ENCODE data around the gene GMPPA.
A peak's percentile ranks its signal among the peaks of the same experiment; 100 is the strongest.

GMPPA gene

GRCh38 chr2:219540784-219541504 lies 42.3 kb downstream of the GMPPA start:
- no peak for DNase-seq (ENCODE audit: low read depth)

- DNase-seq (ENCODE audit: low read depth) = peak; percentile 70
Observed at GRCh38 chr2:219541611-219542180, 43.0 kb downstream of the GMPPA start.

DNA sequence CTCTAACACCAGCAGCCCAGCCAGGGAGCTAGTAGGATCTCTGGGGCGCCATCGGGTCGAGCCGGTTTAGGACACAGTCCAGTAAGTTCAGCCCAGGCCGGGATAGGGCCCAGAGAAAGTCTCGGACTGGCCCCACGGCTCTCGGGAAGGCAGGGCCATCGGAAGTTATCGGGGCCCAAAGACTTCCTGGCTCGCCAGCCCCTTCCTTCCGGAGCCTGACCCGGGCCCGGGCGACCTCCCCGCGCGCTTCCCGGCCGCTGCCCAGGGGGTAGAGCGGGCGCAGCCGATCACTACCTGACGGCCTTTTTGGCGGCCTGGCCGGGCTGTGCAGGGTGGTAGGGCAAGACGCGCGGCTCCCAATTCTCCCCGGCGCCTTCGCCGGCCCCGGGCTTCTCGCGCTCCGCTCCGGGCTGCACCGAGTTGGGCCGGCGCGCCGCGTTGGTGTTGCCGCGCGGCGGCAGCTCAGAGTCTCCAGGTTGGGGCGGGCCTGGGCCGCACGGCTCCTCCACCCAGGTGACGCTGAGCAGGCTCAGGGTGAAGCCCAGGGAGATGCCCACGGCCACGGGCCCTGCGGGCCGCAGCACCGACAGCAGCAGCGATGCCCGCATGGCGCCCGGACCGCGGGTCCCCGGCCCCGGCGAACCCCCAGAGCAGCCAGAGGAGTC lies 44.4 kb downstream of the GMPPA start:
- no peak for DNase-seq (ENCODE audit: low read depth)

GRCh38 chr2:219543596-219544358 lies 45.1 kb downstream of the GMPPA start, which contains the start of the genes CHPF and TMEM198:
CHPF (minus strand) TSS chr2:219543809; CDS start chr2:219543538, 271 bp downstream.
TMEM198 (plus strand) TSS chr2:219544028; CDS start chr2:219544728, 700 bp downstream.
- peak; percentile 80 for DNase-seq (ENCODE audit: low read depth)

GRCh38 chr2:219544567-219544966 lies 45.9 kb downstream of the GMPPA start:
- DNase-seq (ENCODE audit: low read depth) = no peak

DNA sequence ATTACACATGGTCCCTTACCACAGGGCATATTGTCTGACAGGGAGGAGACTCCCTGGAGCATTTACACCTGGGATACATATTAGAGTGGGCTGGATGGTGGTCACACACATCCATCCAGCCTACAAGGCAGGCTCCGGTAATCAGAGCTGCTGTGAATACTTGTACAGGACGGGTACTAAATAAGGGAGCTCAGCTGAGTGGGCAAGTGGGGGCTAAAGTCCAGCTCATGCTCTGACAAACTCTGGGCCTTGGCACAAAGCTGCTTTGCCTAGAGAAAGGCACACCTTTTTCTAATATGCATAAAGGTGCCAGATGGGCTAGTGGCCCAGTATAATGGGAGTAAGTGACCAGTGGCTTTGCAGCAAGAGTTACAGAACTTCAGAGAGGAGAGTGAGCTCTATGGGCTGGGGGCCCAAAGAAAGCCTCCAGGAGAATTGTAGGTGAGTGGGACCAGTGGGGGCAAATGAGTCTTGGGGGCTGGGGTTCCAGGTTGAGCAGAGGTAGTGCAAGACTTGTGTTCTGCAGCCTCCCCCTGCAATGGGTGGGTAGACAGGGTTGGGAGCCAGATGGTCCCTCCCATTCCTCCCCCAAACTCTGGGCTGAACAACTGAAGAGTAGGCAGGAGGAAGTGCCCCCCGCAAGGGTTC lies 46.7 kb downstream of the GMPPA start:
- no peak for DNase-seq (ENCODE audit: low read depth)

DNA sequence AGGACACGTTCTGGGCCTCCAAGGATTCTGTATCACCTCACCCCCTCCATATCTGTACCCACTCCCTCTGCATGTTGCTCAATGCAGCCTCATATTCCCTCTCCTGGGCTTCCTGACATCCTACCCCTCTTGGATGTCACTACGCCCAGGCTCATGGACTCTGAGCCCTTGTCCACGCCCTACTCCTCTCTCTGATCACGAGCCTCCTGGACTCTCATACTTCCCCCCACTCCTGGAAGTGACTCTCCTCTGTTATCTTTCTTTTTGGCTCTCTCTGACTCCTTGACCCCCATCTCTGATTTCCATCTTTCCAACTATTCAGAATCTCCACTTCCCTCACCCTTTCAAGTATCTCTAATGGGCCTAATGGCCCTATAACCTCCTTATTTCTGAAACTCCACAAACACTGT lies 47.3 kb downstream of the GMPPA start:
- DNase-seq (ENCODE audit: low read depth) = no peak

DNA sequence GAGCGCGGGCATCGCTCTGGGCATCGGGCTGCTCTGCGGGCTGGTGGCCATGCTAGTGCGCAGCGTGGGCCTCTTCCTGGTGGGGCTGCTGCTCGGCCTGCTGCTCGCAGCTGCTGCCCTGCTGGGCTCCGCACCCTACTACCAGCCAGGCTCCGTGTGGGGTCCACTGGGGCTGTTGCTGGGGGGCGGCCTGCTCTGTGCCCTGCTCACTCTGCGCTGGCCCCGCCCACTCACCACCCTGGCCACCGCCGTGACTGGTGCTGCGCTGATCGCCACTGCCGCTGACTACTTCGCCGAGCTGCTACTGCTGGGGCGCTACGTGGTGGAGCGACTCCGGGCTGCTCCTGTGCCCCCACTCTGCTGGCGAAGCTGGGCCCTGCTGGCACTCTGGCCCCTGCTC lies 48.9 kb downstream of the GMPPA start:
- no peak for DNase-seq (ENCODE audit: low read depth)

DNA sequence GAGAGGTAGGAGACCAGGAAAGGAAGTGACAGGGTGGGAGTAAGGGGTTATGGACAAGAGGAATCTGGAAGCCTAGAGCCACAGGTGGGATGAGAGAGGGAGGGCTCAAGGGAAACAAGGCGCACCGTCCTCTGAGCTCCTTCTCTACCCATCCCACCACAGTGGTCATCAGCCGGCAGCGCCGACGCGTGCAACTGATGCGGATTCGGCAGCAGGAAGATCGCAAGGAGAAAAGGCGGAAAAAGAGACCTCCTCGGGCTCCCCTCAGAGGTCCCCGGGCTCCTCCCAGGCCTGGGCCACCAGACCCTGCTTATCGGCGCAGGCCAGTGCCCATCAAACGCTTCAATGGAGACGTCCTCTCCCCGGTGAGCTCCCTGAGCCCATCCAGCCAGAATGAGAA lies 50.3 kb downstream of the GMPPA start:
- DNase-seq (ENCODE audit: low read depth) = no peak

- no peak for DNase-seq (ENCODE audit: low read depth)
Observed at GRCh38 chr2:219549619-219550018, 50.9 kb downstream of the GMPPA start.

DNA sequence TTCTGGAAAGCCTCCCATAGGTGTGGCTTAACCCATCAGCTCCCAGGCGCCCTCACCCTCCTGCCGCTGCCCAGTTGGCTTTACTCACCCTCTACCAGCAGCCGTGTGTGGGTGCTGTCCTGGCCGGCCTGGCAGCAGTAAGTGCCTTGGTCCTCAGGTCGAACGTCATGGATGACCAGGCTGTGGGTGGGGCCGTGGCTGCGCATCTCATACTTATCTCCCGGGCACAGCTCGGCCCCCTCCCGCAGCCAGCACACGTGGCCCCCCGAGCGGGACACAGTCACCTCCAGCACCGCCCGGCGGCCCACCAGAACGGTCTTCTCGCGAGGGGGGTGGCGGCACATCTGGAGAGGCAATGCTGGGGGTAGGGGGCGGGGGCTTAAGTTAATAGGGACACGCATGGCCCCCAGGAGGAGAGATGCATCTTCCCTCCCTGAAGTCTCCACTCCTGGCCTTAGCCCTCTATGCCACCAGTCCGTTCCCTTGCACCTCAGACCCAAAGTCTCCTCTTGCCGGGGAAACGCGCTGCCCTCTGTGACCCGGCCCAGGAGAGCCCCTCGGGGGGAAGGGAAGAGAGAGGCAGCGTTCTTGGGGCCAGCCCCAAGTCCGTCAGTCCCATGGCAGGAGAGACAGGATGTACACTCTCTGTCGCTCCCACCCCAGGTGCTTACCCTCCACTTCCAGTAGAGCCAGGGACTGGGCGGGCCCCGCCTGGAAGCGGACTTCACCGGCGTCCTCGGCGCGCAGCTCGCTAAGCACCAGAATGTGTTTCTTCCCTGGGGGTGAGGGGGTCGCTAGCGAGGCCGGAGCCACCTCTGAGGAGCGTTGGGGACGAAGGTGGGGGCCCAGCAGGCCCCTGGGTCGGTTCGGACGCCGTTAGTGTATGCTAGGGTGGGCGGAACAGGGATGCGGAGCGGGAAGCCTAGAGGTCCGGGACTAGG lies 53.0 kb downstream of the GMPPA start:
- no peak for DNase-seq (ENCODE audit: low read depth)

GRCh38 chr2:219552382-219553167 lies 53.9 kb downstream of the GMPPA start:
- peak; percentile 64 for DNase-seq (ENCODE audit: low read depth)

GRCh38 chr2:219553168-219553417 lies 54.4 kb downstream of the GMPPA start:
- DNase-seq (ENCODE audit: low read depth) = no peak

GRCh38 chr2:219553463-219553963 lies 54.8 kb downstream of the GMPPA start:
- DNase-seq (ENCODE audit: low read depth) = no peak

DNA sequence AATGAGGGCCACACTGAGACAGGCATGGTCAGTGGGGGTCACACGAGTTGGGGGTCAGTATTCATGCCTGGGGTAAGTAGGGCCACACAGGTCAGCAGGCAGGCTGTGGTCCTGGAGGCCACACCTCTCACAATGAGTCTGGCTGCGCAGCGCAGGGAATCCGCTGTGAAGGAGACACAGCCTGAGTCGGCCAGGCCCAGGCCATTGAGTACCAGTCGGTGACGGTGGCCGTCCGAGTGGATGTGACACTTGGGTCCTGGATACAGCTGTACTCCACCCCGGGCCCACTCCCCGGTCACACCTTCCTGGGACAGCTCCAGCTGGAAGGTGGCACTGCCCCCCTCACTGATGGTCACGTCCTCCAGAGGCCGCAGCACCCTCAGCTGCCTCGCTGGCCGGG lies 55.7 kb downstream of the GMPPA start:
- DNase-seq (ENCODE audit: low read depth) = no peak

DNA sequence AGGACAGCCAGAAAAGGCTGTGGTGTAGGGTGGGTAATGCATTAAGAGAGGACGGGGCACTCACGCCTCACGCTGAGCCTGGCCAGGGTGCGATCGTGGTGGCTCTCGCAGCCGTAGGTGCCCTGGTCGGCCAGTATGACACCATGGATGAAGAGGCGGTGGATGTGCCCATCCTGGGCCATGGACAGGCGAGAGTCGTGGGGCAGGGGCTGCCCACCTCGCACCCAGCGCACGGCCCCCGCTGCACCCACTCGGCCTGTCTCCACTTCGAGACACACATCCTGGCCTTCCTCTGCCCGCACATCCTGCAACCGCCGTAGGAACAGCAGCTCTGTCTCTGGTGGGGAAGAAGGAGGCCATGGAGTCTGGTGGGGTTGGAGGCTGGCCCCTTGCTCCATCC lies 57.3 kb downstream of the GMPPA start:
- DNase-seq (ENCODE audit: low read depth) = no peak

DNA sequence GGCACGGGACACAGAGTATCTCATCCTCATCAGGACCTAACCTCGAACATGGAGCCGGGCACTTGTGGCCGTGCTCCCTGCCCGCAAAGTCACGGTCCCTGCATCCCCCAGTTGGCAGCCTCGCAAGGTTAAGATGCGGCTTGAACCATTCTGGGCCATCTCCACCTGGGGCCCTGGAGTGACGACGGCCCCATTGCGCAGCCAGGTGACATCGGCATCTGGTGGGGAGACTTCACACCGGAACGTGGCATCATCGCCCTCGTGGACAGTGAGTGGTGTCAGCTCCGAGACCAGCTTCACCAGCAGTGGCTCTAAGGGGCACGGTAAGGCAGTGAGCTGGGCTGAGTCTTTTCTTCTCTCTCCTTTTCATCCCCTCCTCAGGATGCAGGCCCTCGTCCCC lies 57.7 kb downstream of the GMPPA start:
- DNase-seq (ENCODE audit: low read depth) = no peak

All from stimulated activated CD8-positive, alpha-beta memory T cell treated with anti-CD3 and anti-CD28 coated beads, Interleukin-12 subunit alpha, Interleukin-12 subunit beta, amount 100 ng/mL, for 4 hours (primary cell).